ENCODE results near the gene AGBL3. TPM values are rescaled to one million over a fixed set of nuclear protein-coding genes. Genes with fewer than 3 reads are reported as not detected.

Gene AGBL3
- total and polyA plus RNA-seq, 9 of the 15 experiments (the other 6 are each of a cell fraction or from before 2014, with no cell fraction given) = 0.54 to 2.9 (median 1.7) TPM

GRCh38 chr7:135169141-135169963, 183.0 kb downstream of the AGBL3 start (continued):
- TF ChIP-seq ZNF511 (CRISPR knock-in tag; IDR thresholded peaks at IDR 0.05) (no peak), ESRRB (CRISPR knock-in tag; IDR thresholded peaks at IDR 0.05; ENCODE audit: borderline replicate concordance) (no peak), BCLAF1 (IDR thresholded peaks at IDR 0.05; ENCODE audit: borderline replicate concordance in 1 of 2, control insufficient read depth in 1 of 2, low read depth in 2 of 2, low read length in 1 of 2) (no peak), ZBED1 (IDR thresholded peaks at IDR 0.05) (no peak), SRSF9 (IDR thresholded peaks at IDR 0.05; ENCODE audit: borderline replicate concordance, low read depth, low read length) (no peak), CBX1 (IDR thresholded peaks at IDR 0.05; ENCODE audit: low read depth) (0 out of 2 replicates have a peak, but pooled peaks have one; percentile 71), CTCFL (IDR thresholded peaks at IDR 0.05; ENCODE audit: borderline replicate concordance, insufficient read depth, low read depth, low read length, poor library complexity, severe bottlenecking) (peak; percentile 91), POLR2A (conservative IDR thresholded peaks at IDR 0.05) (0 out of 2 replicates have a peak, but pooled peaks have one; percentile 38), AFF1 (IDR thresholded peaks at IDR 0.05; ENCODE audit: low read depth in 1 of 2, partially characterized antibody in 2 of 2) (no peak), TEAD2 (tag; IDR thresholded peaks at IDR 0.05) (no peak), TCF15 (CRISPR knock-in tag; IDR thresholded peaks at IDR 0.05) (no peak), IRF9 (tag; IDR thresholded peaks at IDR 0.05) (no peak), LARP7 (IDR thresholded peaks at IDR 0.05) (no peak)
